CD14-positive monocyte (primary cell): ENCODE measurements around the gene WHRN. TPM values are rescaled to one million over a fixed set of nuclear protein-coding genes. Genes with fewer than 3 reads are reported as not detected.

Experiments
- DNase-seq, 3 donors: peaks; one replicate each; pipeline ENCODE4 v3.0.0-alpha.2; 2011 to 2022
- H2AFZ ChIP-seq: 2 replicates; pipeline ENCODE4 v1.6.0; 2012; ENCODE audit warnings: mild to moderate bottlenecking, low read depth, low read length, inconsistent platforms; ENCODE audit not compliant: insufficient read depth, poor library complexity, severe bottlenecking
- H3K27ac ChIP-seq, 2 donors: 1 replicate in 1 of 2; 2 replicates in 1 of 2; pipeline ENCODE4 v1.5.1; 2012 to 2013; ENCODE audit warnings: low read length in 2 of 2, control low read depth in 1 of 2, inconsistent platforms in 1 of 2, low read depth in 1 of 2, mild to moderate bottlenecking in 1 of 2
- H3K27me3 ChIP-seq, 2 donors: one replicate each; pipeline versions ENCODE4 v1.6.0 to v1.6.1; 2011 to 2013; ENCODE audit warnings: low read length in 2 of 2; ENCODE audit not compliant: control insufficient read depth in 2 of 2, insufficient read depth in 2 of 2
- H3K36me3 ChIP-seq, 2 donors: replicated peaks in 1 of 2; 1 replicate in 1 of 2; 2 replicates in 1 of 2; pipeline versions ENCODE4 v1.5.1 to v1.6.1; 2012 to 2013; ENCODE audit warnings: low read length in 2 of 2, control low read depth in 1 of 2, inconsistent platforms in 1 of 2, mild to moderate bottlenecking in 1 of 2; ENCODE audit not compliant: insufficient read depth in 2 of 2, control insufficient read depth in 1 of 2
- H3K4me1 ChIP-seq, 2 donors: 1 replicate in 1 of 2; 2 replicates in 1 of 2; pipeline versions ENCODE4 v1.5.1 to v1.6.1; 2012 to 2013; ENCODE audit warnings: low read length in 2 of 2, control low read depth in 1 of 2, inconsistent platforms in 1 of 2, mild to moderate bottlenecking in 1 of 2, moderate library complexity in 1 of 2; ENCODE audit not compliant: insufficient read depth in 2 of 2, control insufficient read depth in 1 of 2
- H3K4me2 ChIP-seq: replicated peaks from 2 replicates; pipeline ENCODE3; 2012; ENCODE audit warnings: low read length, moderate library complexity, mild to moderate bottlenecking; ENCODE audit not compliant: poor library complexity, severe bottlenecking; ENCODE audit errors: extremely low read depth
- H3K4me3 ChIP-seq, 3 experiments: fragments of 200-600 bp in 1 of 3; sonication (generic) in 1 of 3; replicated peaks in 1 of 3; 1 replicate in 2 of 3; 2 replicates in 1 of 3; pipeline ENCODE4 v1.5.1; 2011 to 2013; ENCODE audit warnings: low read length in 3 of 3, mild to moderate bottlenecking in 3 of 3, control low read depth in 2 of 3, low read depth in 2 of 3, inconsistent platforms in 1 of 3, moderate library complexity in 1 of 3
- H3K79me2 ChIP-seq: 2 replicates; pipeline ENCODE4 v1.6.0; 2012; ENCODE audit warnings: mild to moderate bottlenecking, control low read depth, inconsistent platforms, low read length, moderate library complexity; ENCODE audit not compliant: insufficient read depth
- H3K9ac ChIP-seq: 2 replicates; pipeline ENCODE4 v1.6.0; 2017; ENCODE audit warnings: low read length, mild to moderate bottlenecking; ENCODE audit not compliant: insufficient read depth, poor library complexity, severe bottlenecking
- H3K9me3 ChIP-seq, 2 donors: replicated peaks in 1 of 2; 1 replicate in 1 of 2; 2 replicates in 1 of 2; pipeline versions ENCODE4 v1.5.1 to v1.6.1; 2012 to 2013; ENCODE audit warnings: low read length in 2 of 2, control low read depth in 1 of 2; ENCODE audit not compliant: control insufficient read depth in 1 of 2, insufficient read depth in 1 of 2
- H4K20me1 ChIP-seq: 2 replicates; pipeline ENCODE4 v1.6.0; 2012; ENCODE audit warnings: mild to moderate bottlenecking, low read length, control low read depth, moderate library complexity; ENCODE audit not compliant: insufficient read depth
- H3K27ac Mint-ChIP-seq, 7 donors: one replicate each; pipeline ENCODE4 v1.8.0; 2020; ENCODE audit warnings: mild to moderate bottlenecking in 7 of 7, mixed read lengths in 7 of 7, moderate library complexity in 6 of 7, inconsistent platforms in 2 of 7
- H3K27me3 Mint-ChIP-seq, 3 donors: one replicate each; pipeline ENCODE4 v1.8.0; 2021 to 2022; ENCODE audit warnings: low read depth in 3 of 3, mild to moderate bottlenecking in 3 of 3, mixed read lengths in 3 of 3, moderate library complexity in 3 of 3, inconsistent platforms in 1 of 3
- H3K36me3 Mint-ChIP-seq, 2 donors: one replicate each; pipeline ENCODE4 v1.8.0; 2020; ENCODE audit warnings: mixed read lengths in 2 of 2, inconsistent platforms in 1 of 2, mild to moderate bottlenecking in 1 of 2
- H3K4me1 Mint-ChIP-seq: one replicate; pipeline ENCODE4 v1.8.0; 2020; ENCODE audit warnings: mild to moderate bottlenecking, mixed read lengths
- H3K4me3 Mint-ChIP-seq, 2 donors: one replicate each; pipeline ENCODE4 v1.8.0; 2020; ENCODE audit warnings: mild to moderate bottlenecking in 2 of 2, mixed read lengths in 2 of 2, moderate library complexity in 1 of 2
- H3K9me3 Mint-ChIP-seq, 7 donors: one replicate each; pipeline ENCODE4 v1.8.0; 2020 to 2022; ENCODE audit warnings: mixed read lengths in 7 of 7, mild to moderate bottlenecking in 6 of 7, moderate library complexity in 6 of 7, inconsistent platforms in 2 of 7
- CTCF ChIP-seq: fragments of 200-600 bp; IDR thresholded peaks from one replicate; pipeline ENCODE4 v1.8.0; 2022; ENCODE audit warnings: antibody characterized with exemption, mild to moderate bottlenecking
- WGBS: methylation state at CpG from one replicate; pipeline ENCODE4 v1.1.5; 2013; ENCODE audit warnings: missing lambda C conversion rate; ENCODE audit not compliant: insufficient coverage; 5-methylcytosine and 5-hydroxymethylcytosine counted together
- intact Hi-C, 2 donors: fragments of 100-400 bp; cut with micrococcal nuclease; formaldehyde crosslinking; loops; one replicate each; pipeline versions ENCODE4 v1.15.0 to v1.15.1; 2023
- polyA plus RNA-seq, 3 donors: library from polyadenylated mRNA; depleted of rRNA in 1 of 3; unstranded in 2 of 3; stranded (reverse) in 1 of 3; fragments of 300-500 nt in 2 of 3; fragments of >200 nt in 1 of 3; fragmentation: Illumina TruSeq in 2 of 3; gene quantifications; 1 replicate in 2 of 3; 2 replicates in 1 of 3; pipeline ENCODE4 v1.2.3, GENCODE V29; 2012 to 2021

Gene WHRN
- polyA plus RNA-seq, 3 donors = 0.13 to 0.59 (median 0.30) TPM

GRCh38 chr9:114503009-114503408, 2.3 kb downstream of the WHRN start:
- peak overlapping the region; percentile 24 to 78 for H3K4me3 Mint-ChIP-seq
- peaks cover 3 to 4% of the 10 kb centered on the region in 2 donors for H3K36me3 Mint-ChIP-seq
- no peak for DNase-seq
- Histone ChIP-seq H3K9me3 (peaks cover 0 to 7% of the 10 kb centered on the region in 2 donors), H2AFZ (no peak overlapping the region), H3K4me2 (no peak overlapping the region), H3K4me3 (no peak overlapping the region), H4K20me1 (no peaks in the 10 kb centered on the region), H3K27me3 (peaks cover 36 to 67% of the 10 kb centered on the region in 2 donors), H3K9ac (no peak overlapping the region), H3K27ac (no peak overlapping the region), H3K79me2 (no peaks in the 10 kb centered on the region), H3K36me3 (no peaks in the 10 kb centered on the region), H3K4me1 (peaks cover 16 to 20% of the 10 kb centered on the region in 2 donors)
- intact Hi-C loops = no loop called here
- no peak overlapping the region for H3K27ac Mint-ChIP-seq
- H3K4me1 Mint-ChIP-seq = peaks cover 10% of the 10 kb centered on the region
- WGBS = 42% methylated on average over 3 of the region's 7 CpGs
- H3K9me3 Mint-ChIP-seq = peaks cover 0 to 17% (median 5%) of the 10 kb centered on the region in 7 donors
- no peak for TF ChIP-seq CTCF
- peaks cover 53 to 69% (median 60%) of the 10 kb centered on the region in 3 donors for H3K27me3 Mint-ChIP-seq

- intact Hi-C loops = no loop called here
- WGBS = 86% methylated on average over 6 of the region's 12 CpGs
- peaks cover 3 to 4% of the 10 kb centered on the region in 2 donors for H3K36me3 Mint-ChIP-seq
Measured at GRCh38 chr9:114501796-114502682, 3.2 kb downstream of the WHRN start.

More at GRCh38 chr9:114501796-114502682, 3.2 kb downstream of the WHRN start:
- Histone ChIP-seq H3K9ac (no peak overlapping the region), H2AFZ (no peak overlapping the region), H3K4me1 (peaks cover 16 to 20% of the 10 kb centered on the region in 2 donors), H3K27me3 (peaks cover 27 to 57% of the 10 kb centered on the region in 2 donors), H3K36me3 (no peaks in the 10 kb centered on the region), H3K9me3 (peaks cover 0 to 7% of the 10 kb centered on the region in 2 donors), H3K79me2 (no peaks in the 10 kb centered on the region), H4K20me1 (no peaks in the 10 kb centered on the region), H3K4me2 (no peak overlapping the region), H3K4me3 (no peak overlapping the region), H3K27ac (no peak overlapping the region)
- Mint-ChIP-seq H3K27me3 (peaks cover 44 to 59% (median 52%) of the 10 kb centered on the region in 3 donors), H3K27ac (peak overlapping the region in 1 of 7 donors; percentile 59), H3K4me1 (peaks cover 8% of the 10 kb centered on the region), H3K4me3 (no peak overlapping the region), H3K9me3 (peaks cover 0 to 17% (median 5%) of the 10 kb centered on the region in 7 donors)
- no peak for DNase-seq
- TF ChIP-seq CTCF = no peak
